Measurements from ENCODE around the gene TBPL2.
"Not testable (repeated sequence)": the region's sequence is repeated elsewhere in the genome, so short reads cannot be mapped to it uniquely, and the experiment has no call there.

The TBPL2 gene

DNA sequence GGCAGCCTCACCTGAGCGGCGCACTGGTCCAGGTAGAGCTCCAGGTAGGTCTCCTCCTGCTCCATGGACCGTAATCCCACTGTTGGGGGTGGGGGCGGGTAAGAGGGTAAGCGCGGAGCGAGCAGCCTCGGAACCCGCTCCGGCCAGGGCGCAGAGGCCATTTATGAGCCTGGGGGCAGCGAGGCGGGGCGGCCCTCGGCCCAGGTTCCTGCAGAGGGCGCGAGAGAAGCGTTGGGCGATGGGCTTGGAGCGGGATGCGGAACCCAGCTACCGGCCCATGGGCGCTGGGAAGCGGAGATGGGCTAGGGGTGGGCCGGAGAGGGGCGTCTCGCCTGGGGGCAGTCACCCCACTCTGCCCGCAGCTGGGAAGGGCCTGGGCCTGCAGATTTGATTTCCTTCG, at the start of gene TBPL2:
Gene TBPL2 (minus strand): TSS at position 232 of the 400 bp plus-strand sequence. CDS start 167 bp downstream, at position 65.
- no peak for DNase-seq

- DNase-seq = no peak
These were observed 47.8 kb upstream of the TBPL2 start for GRCh38 chr14:55488204-55488603.

DNA sequence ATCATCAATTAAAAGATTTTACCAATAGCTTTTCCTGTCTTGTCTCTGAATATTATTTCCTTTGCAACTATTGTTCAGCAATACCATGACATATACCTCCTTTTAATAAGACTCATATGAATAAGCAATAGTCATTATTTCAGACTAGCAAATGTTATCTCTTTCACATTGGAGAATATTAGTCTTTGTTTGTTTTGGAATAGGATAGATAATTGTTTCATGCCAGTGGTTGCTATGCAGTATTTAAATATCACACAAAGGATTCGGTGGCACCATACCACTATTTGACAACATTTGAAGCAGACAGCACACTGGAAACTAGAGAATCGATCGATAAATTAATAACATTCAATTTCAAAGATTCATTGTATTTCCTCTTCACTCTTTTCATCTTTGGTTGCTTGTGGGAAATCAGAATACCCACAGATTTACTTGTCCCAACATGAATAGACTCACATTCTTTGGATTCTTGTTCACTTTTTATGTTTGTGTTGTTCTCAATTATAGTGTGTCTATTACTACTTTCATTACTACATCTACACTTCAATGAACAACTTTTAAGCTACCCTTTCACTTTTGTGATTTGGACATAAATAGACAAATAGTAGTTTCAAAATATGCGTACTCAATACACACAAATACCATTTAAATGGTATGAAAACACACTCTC, 42.7 kb upstream of the TBPL2 start:
- DNase-seq = no peak

GRCh38 chr14:55481769-55482168, 41.4 kb upstream of the TBPL2 start:
- no peak for DNase-seq

GRCh38 chr14:55477680-55478079, 37.3 kb upstream of the TBPL2 start:
- DNase-seq = no peak

DNA sequence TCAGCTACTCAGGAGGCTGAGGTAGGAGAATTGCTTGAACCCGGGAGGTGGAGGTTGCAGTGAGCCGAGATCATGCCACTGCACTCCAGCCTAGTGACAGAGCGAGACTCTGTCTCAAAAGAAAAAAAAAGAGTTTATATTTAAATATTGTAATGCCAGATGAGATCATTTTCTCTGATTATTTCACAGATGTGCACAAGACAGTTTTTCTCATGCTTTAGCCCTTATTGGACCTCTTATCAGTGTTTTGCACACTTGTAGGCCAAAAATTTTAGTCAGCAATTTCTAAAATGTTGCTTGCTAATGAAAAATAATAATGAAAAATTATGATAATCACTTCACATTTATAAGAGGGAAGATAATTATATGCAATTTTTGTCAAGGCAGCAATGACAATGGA, 36.0 kb upstream of the TBPL2 start:
- DNase-seq = not testable (repeated sequence)

- DNase-seq = no peak
These were observed 33.4 kb upstream of the TBPL2 start for GRCh38 chr14:55473786-55474185.

GRCh38 chr14:55470025-55470424, 29.6 kb upstream of the TBPL2 start:
- no peak for DNase-seq

DNA sequence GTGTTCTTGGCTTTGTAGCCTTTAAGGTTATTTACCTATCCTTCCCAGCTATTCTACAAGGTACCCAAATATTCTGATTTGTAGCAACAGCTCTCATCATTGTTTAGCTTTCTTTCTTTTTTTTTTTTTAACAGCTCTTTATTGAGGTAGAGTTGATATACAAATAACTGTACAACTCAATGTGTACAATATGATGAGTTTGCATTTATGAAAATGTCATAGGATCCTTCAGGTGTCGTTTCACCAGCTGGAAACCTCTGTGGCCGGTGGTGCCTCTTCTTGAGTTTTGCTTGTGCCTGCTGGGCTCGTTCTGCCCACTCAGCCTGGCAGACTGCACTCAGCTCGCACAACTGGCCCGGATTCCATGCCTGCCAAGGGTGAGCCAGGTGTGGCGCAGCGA, 26.9 kb upstream of the TBPL2 start:
- DNase-seq = no peak

- no peak for DNase-seq
These were observed 18.5 kb upstream of the TBPL2 start for GRCh38 chr14:55458800-55459515.

DNA sequence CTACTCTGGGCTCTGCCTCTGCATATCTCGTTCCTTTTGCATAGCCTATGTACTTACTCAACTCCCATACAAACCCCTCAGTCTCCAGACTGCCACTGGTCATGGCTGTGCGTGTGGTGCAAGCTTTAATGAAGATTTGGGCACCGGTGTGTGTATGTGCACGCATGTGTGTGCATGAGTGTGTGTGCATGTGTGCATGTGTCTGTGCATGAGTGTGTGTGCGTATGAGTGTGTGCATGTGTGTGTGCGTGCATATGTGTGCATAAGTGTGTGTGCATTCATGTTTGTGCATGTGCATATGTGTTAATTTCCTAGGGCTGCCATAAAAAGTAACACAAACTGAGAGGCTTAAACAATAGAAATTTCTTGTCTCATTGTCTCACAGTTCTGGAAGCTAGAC, 17.1 kb upstream of the TBPL2 start:
- no peak for DNase-seq

- DNase-seq = not testable (repeated sequence)
These were observed 16.0 kb upstream of the TBPL2 start for GRCh38 chr14:55456411-55456810.

GRCh38 chr14:55454264-55455002, 14.0 kb upstream of the TBPL2 start:
- DNase-seq = no peak

GRCh38 chr14:55451950-55452349, 11.5 kb upstream of the TBPL2 start:
- DNase-seq = no peak

- no peak for DNase-seq
These were observed 11.0 kb upstream of the TBPL2 start for GRCh38 chr14:55451398-55451797.

- DNase-seq = no peak
These were observed 10.6 kb upstream of the TBPL2 start for GRCh38 chr14:55450987-55451386.

GRCh38 chr14:55450539-55450938, 10.1 kb upstream of the TBPL2 start:
- no peak for DNase-seq

GRCh38 chr14:55450124-55450523, 9.7 kb upstream of the TBPL2 start:
- no peak for DNase-seq

DNA sequence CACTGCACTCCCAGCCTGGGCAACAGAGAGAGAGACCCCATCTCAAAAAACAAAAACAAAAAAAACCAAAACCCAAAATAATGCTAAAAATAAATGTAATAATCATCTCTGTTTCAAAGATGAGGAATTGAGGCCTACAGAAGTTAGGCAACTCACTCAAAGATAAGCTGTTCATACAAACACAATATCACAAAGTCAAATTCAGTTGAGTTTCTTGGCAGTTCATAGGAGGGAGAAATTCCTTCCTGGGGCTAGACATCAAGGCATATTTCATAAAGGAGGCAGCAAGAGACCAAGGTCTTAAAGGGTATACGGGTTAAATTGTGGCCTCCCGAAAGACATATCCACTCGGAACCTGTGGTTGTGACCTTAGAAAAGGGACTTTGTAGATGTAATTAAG, 8.7 kb upstream of the TBPL2 start:
- no peak for DNase-seq

- DNase-seq = peak; percentile 71
These were observed 7.8 kb upstream of the TBPL2 start for GRCh38 chr14:55448141-55448614.

DNA sequence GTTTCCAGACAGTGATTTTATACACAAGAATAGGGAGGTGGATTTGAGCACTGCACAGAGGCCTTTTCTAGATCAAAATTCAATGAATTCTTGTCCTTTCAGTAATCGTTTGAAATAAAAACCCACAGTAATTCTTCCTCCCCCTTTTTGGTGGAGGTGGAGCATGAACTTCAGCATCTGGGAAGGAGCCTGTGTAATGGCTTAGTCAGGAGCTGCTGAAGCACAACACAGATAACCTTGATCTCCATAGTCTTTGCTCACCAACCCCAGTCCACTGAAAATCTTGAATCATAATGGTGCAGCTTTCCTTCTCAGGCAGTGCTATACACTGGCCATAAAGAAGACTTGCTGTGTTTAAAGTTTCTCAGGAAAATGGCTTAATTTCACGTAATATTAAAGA, 6.4 kb upstream of the TBPL2 start:
- peak; percentile 17 for DNase-seq

DNA sequence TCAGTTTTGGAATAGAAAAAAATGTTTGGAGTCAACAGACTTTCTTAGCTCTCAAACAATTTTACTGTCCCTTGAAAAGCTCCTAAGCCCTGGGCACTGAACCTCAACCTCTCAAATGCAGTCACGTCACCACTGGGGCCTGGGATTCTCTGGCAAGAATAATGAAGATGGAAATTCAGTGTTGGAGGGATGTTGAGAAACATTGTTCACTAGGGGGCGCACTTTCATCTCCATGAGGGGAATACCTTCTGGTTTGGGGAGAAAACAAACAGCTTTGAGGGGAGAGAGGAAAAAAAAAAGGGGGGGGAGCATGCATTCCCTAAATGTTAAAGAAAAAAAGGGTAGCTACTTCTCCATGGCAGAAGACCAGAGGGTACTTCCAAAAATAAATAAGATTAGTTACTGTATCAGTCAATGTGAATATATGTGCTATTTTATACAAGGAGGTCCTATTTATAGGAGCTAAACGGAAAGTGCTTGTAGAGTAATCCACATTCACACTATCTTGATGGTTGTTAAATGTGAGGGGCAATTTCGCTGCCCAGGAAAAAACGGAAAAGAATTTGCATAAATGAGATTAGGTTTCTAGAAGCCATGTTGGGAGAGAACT, 5.8 kb upstream of the TBPL2 start:
- peak; percentile 66 for DNase-seq

DNA sequence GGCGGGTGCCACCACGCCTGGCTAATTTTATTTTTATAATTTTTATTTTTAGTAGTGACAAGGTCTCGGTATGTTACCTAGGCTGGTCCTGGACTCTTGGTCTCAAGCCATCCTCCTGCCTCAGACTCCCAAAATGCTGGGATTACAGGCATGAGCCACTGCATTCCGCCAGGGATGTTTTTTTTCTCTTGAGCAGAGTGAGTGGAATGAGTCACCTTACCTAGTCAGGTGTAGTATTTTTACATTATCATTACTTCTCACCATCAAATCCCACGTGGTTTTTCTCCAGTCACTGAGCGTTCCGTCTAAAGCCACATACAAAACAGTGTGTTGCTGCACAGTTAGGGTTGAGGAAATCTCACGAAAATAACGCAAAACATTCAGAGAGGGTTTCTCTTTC, 870 bp upstream of the TBPL2 start:
- no peak for DNase-seq

Data from amniotic stem cell (primary cell).